Progenitor cell of endocrine pancreas (in vitro differentiated cells): Measurements from ENCODE around the gene NKPD1. TPM values are rescaled to one million over a fixed set of nuclear protein-coding genes. Genes with fewer than 3 reads are reported as not detected.

ENCODE experiments used
- DNase-seq: peaks from one replicate; pipeline ENCODE4 v3.0.0; 2021; ENCODE audit warnings: low spot score; ENCODE audit not compliant: unreplicated experiment
- H3K27ac Mint-ChIP-seq: 2 replicates; pipeline ENCODE4 v1.8.0; 2021; ENCODE audit warnings: mild to moderate bottlenecking, moderate library complexity, mixed read lengths
- H3K27me3 Mint-ChIP-seq: 2 replicates; pipeline ENCODE4 v1.8.0; 2021; ENCODE audit warnings: mixed read lengths
- H3K36me3 Mint-ChIP-seq: 2 replicates; pipeline ENCODE4 v1.8.0; 2022; ENCODE audit warnings: mixed read lengths; ENCODE audit not compliant: insufficient read depth
- H3K4me1 Mint-ChIP-seq: 2 replicates; pipeline ENCODE4 v1.8.0; 2021; ENCODE audit warnings: low read depth, mixed read lengths
- H3K4me3 Mint-ChIP-seq: 2 replicates; pipeline ENCODE4 v1.8.0; 2021; ENCODE audit warnings: low read depth, mild to moderate bottlenecking, moderate library complexity, mixed read lengths
- H3K9me3 Mint-ChIP-seq: 2 replicates; pipeline ENCODE4 v1.8.0; 2021; ENCODE audit warnings: low read depth, mixed read lengths
- CTCF ChIP-seq: fragments of 200-600 bp; sonication (generic); IDR thresholded peaks from one replicate; pipeline ENCODE4 v1.5.0; 2021; ENCODE audit warnings: antibody characterized with exemption, mild to moderate bottlenecking; ENCODE audit not compliant: unreplicated experiment
- total RNA-seq: library from RNA; stranded (reverse); gene quantifications from 2 replicates; pipeline ENCODE4 v1.2.1, GENCODE V29; 2021

Gene NKPD1
- total RNA-seq, 1 donor from 2014 or later = 0.34 TPM

- H3K4me3 Mint-ChIP-seq = no peak overlapping the region
- H3K27me3 Mint-ChIP-seq = peaks cover 15% of the 10 kb centered on the region
- no peak overlapping the region for H3K27ac Mint-ChIP-seq
- no peak for DNase-seq
- no peaks in the 10 kb centered on the region for H3K9me3 Mint-ChIP-seq
- H3K36me3 Mint-ChIP-seq = no peaks in the 10 kb centered on the region
- peaks cover 9% of the 10 kb centered on the region for H3K4me1 Mint-ChIP-seq
- TF ChIP-seq CTCF = no peak
These were observed 1.9 kb upstream of the NKPD1 start for GRCh38 chr19:45162608-45163143.

- Mint-ChIP-seq H3K27ac (no peak overlapping the region), H3K36me3 (no peaks in the 10 kb centered on the region), H3K4me1 (peaks cover 9% of the 10 kb centered on the region), H3K27me3 (peaks cover 19% of the 10 kb centered on the region), H3K9me3 (no peaks in the 10 kb centered on the region), H3K4me3 (no peak overlapping the region)
- peak; percentile 62 for DNase-seq
- peak; percentile 77 for TF ChIP-seq CTCF
These were observed 1.2 kb upstream of the NKPD1 start for GRCh38 chr19:45161738-45162607.

- no peaks in the 10 kb centered on the region for H3K9me3 Mint-ChIP-seq
- no peak for TF ChIP-seq CTCF
- H3K36me3 Mint-ChIP-seq = no peaks in the 10 kb centered on the region
- no peak overlapping the region for H3K27ac Mint-ChIP-seq
- no peak overlapping the region for H3K4me3 Mint-ChIP-seq
- DNase-seq = no peak
- peaks cover 28% of the 10 kb centered on the region for H3K27me3 Mint-ChIP-seq
- H3K4me1 Mint-ChIP-seq = peaks cover 9% of the 10 kb centered on the region
These were observed 834 bp downstream of the NKPD1 start for GRCh38 chr19:45159971-45160324.

DNA sequence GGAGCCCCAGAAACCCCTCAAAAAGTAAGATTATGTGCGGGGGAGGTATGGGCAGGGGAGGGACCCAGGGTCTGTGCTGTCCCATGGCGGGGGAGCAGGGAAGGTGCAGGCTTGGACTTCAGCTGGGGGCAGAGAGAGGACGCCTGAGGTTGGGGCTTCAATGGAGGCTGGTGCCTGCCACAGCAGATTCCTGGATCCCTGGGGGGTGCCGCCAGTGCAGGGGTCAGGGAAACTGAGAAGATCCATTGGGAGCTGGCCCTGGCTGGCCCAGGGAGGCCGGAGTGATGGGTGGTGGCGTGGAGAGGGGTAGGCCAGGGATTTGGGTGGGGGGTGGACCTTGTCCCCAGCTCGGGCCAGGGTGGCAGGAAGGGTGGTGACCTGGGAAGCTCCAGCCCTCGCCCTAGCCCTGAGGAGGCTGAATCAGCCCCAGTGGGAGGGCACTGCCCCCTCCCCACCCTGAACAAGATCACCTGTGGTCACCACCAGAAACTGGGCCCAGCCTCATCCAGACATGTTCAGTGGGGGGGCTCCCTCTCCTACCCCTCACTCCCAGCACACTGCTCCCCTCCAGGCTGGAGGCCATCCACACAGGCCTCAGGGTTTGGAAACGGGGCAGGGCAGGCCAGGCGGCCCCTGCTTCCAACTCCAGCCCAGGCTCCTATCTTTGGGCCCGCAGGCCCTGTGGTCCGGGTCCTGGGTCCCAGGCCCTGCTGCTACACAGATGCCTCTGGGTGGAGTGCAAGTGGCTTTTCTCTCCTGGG, 1.4 kb downstream of the NKPD1 start:
- Mint-ChIP-seq H3K4me3 (no peak overlapping the region), H3K9me3 (no peaks in the 10 kb centered on the region), H3K27me3 (peaks cover 29% of the 10 kb centered on the region), H3K27ac (no peak overlapping the region), H3K4me1 (peaks cover 9% of the 10 kb centered on the region), H3K36me3 (no peaks in the 10 kb centered on the region)
- DNase-seq = no peak
- no peak for TF ChIP-seq CTCF

DNA sequence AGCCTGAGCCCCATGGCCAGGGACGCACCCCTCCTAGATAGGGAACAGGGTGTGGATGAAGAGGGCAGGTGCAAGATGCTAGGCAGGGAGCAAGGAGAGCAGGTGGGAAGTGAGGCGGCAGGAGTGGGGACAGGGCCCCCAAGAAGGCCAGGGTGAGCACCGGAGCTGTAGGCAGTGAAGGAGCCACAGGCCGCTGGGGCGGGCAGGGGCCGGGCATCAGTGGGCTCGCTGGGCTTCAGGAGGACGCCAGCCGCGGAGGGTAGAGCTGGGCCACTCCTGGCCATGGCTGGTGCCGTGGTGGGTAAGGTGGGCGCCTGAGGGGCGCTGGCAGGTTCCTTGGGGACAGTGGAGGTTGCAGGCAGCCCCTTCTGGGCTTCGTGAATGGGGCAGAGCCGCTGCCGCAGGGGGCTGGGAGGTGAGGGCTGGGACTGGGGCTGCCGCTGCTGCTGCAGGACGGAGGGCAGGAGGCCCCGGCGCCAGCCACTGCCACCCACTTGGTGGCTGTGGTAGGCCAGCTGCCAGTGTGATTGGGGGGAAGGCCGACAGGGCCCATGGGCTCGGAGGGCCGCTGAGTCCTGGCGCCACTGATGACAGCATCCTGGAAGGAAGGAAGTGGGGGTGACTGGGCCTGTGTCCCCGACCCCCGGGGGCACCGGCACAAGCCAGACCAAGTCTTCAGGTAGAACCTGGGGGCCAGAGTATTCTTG, 2.1 kb downstream of the NKPD1 start:
- H3K36me3 Mint-ChIP-seq = no peaks in the 10 kb centered on the region
- no peak for TF ChIP-seq CTCF

More for the DNA sequence above, 2.1 kb downstream of the NKPD1 start:
- peaks cover 14% of the 10 kb centered on the region for H3K4me1 Mint-ChIP-seq
- no peaks in the 10 kb centered on the region for H3K9me3 Mint-ChIP-seq
- peaks cover 37% of the 10 kb centered on the region for H3K27me3 Mint-ChIP-seq
- no peak overlapping the region for H3K27ac Mint-ChIP-seq
- no peak for DNase-seq
- H3K4me3 Mint-ChIP-seq = no peak overlapping the region
